PC-9 (cell line): ENCODE results near the gene STK40. TPM values are rescaled to one million over a fixed set of nuclear protein-coding genes. Genes with fewer than 3 reads are reported as not detected.

Experiments used
- BruUV-seq: library from RNA; stranded (reverse); fragments of 400-500 nt; replicated peaks from 2 replicates; lab custom pipeline; 2021; lab: Mats Ljungman, UMichigan
- CTCF ChIA-PET: fragments of 300-600 bp; sonication (Branson Sonifier 250); formaldehyde crosslinking; loops from one replicate; lab custom pipeline; 2022; ENCODE audit warnings: antibody characterized with exemption; lab: Charles Lee
- POLR2A ChIA-PET: fragments of 300-600 bp; sonication (Branson Sonifier 250); formaldehyde crosslinking; loops from one replicate; lab custom pipeline; 2022; ENCODE audit warnings: antibody characterized with exemption; ENCODE audit not compliant: unreplicated experiment; lab: Charles Lee
- DNase-seq, 2 experiments: peaks; one replicate each; pipeline versions ENCODE4 v3.0.0 to v3.0.0-alpha.2; 2015 to 2022; ENCODE audit warnings: mixed read lengths in 1 of 2
- H2AFZ ChIP-seq: fragments of 200-600 bp; sonication (generic); 2 replicates; pipeline ENCODE4 v1.8.1; 2017; ENCODE audit warnings: antibody characterized with exemption
- H3F3A ChIP-seq: fragments of 200-600 bp; sonication (generic); 2 replicates; pipeline ENCODE4 v1.8.1; 2017; ENCODE audit warnings: antibody characterized with exemption, mild to moderate bottlenecking, low read depth; ENCODE audit not compliant: insufficient read depth
- H3K27ac ChIP-seq: fragments of 200-600 bp; sonication (generic); 2 replicates; pipeline ENCODE4 v1.6.1; 2016; ENCODE audit warnings: mixed run types
- H3K27me3 ChIP-seq: fragments of 200-600 bp; sonication (generic); 2 replicates; pipeline ENCODE4 v1.6.1; 2016; ENCODE audit warnings: low read depth, mixed run types; ENCODE audit not compliant: insufficient read depth
- H3K36me3 ChIP-seq: fragments of 200-600 bp; sonication (generic); 2 replicates; pipeline ENCODE4 v1.6.1; 2016; ENCODE audit warnings: low read depth, mixed run types
- H3K4me1 ChIP-seq: fragments of 200-600 bp; sonication (generic); replicated peaks from 2 replicates; pipeline ENCODE4 v1.6.1; 2016; ENCODE audit warnings: mixed run types; ENCODE audit not compliant: insufficient read depth
- H3K4me2 ChIP-seq: fragments of 200-600 bp; sonication (generic); 2 replicates; pipeline ENCODE4 v1.6.1; 2017; ENCODE audit warnings: mixed run types
- H3K4me3 ChIP-seq: fragments of 200-600 bp; sonication (generic); 2 replicates; pipeline ENCODE4 v1.6.1; 2016; ENCODE audit warnings: mixed run types
- H3K79me2 ChIP-seq: fragments of 200-600 bp; sonication (generic); 2 replicates; pipeline ENCODE4 v1.6.1; 2017; ENCODE audit warnings: low read depth, mixed run types
- H3K9me2 ChIP-seq: fragments of 200-600 bp; sonication (generic); 2 replicates; pipeline ENCODE4 v1.8.1; 2017; ENCODE audit warnings: mild to moderate bottlenecking; ENCODE audit not compliant: insufficient read depth
- H3K9me3 ChIP-seq: fragments of 200-600 bp; sonication (generic); 2 replicates; pipeline ENCODE4 v1.8.1; 2016; ENCODE audit warnings: low read depth; ENCODE audit not compliant: insufficient read depth
- H4K20me1 ChIP-seq: fragments of 200-600 bp; sonication (generic); 2 replicates; pipeline ENCODE4 v1.8.1; 2017; ENCODE audit not compliant: insufficient read depth
- EZH2 ChIP-seq: fragments of 200-600 bp; sonication (generic); IDR thresholded peaks from 2 replicates; pipeline ENCODE4 v1.8.0; 2017; ENCODE audit warnings: antibody characterized with exemption, low read depth
- intact Hi-C: fragments of 100-400 bp; cut with micrococcal nuclease; formaldehyde crosslinking; loops from one replicate; pipeline ENCODE4 v1.10.0; 2022; ENCODE audit not compliant: unreplicated experiment
- total RNA-seq: library from RNA; stranded (reverse); gene quantifications from 2 replicates; pipeline ENCODE4 v1.2.3, GENCODE V29; 2021
- TF ChIP-seq, protein P1 (sequence below): fragments of 200-600 bp; sonication (generic); conservative IDR thresholded peaks from 2 replicates; pipeline ENCODE4 v1.6.1; 2017; ENCODE audit warnings: mixed run types, antibody characterized with exemption, mild to moderate bottlenecking, moderate library complexity

STK40 gene
- total RNA-seq, 1 experiment from 2014 or later = 59.2 TPM

DNA sequence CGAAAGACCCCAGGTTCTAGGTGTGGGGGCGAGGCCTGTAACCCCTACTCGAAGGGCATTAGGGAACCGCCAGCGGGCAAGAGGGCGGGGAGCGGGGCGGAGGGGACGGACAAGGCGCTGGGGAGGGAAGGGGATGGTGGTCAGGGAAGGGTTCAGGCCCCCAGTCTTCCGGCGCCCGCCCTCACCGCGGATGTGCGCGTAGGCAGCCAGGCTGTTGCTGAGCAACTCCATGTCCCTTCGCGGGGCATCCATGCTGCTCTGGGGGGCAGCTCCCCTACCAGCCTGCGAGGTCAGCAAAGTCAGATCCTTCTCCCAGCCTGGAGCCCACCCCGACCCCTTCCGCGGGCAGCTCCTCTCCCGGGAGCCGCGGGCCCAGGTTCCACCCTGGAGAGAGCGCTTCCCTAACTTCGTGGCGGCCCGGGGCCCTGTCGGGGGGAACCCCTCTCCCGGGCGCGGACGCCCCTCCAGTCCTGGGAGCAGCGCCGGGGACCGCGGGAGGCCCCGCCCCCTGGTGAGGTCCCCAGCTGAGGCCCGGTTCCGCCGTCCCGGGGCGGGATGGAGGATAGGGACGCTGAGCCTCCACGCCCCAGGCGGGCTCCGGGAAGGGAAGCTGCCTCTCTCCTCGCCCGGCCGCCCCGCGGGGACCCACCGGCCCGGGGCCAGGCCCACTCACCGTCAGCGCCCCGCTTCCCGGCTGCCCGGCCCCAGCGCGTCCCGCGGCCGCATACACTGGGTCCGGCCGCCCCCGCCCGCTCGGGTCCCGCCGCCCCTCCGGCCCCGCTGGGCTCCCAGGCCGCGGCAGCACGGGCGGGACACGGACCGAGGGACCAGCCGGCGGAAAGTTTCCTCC lies 62.7 kb downstream of the STK40 start:
- Histone ChIP-seq H3K9me3 (no peaks in the 10 kb centered on the region), H3K27me3 (no peaks in the 10 kb centered on the region), H3K4me1 (no peaks in the 10 kb centered on the region; the same call in 1 of the 2 replicates), H4K20me1 (no peaks in the 10 kb centered on the region; the same call in 1 of the 2 replicates), H3K79me2 (no peaks in the 10 kb centered on the region), H3F3A (no peaks in the 10 kb centered on the region; the same call in 1 of the 2 replicates), H3K36me3 (no peaks in the 10 kb centered on the region), H3K27ac (no peak overlapping the region), H2AFZ (no peak overlapping the region), H3K4me3 (peak overlapping the region; percentile 50; the same call in 1 of the 2 replicates), H3K9me2 (no peaks in the 10 kb centered on the region), H3K4me2 (peak overlapping the region; percentile 69)
- POLR2A ChIA-PET = no interaction called here
- no peak for TF ChIP-seq EZH2
- TF ChIP-seq, protein P1, sequence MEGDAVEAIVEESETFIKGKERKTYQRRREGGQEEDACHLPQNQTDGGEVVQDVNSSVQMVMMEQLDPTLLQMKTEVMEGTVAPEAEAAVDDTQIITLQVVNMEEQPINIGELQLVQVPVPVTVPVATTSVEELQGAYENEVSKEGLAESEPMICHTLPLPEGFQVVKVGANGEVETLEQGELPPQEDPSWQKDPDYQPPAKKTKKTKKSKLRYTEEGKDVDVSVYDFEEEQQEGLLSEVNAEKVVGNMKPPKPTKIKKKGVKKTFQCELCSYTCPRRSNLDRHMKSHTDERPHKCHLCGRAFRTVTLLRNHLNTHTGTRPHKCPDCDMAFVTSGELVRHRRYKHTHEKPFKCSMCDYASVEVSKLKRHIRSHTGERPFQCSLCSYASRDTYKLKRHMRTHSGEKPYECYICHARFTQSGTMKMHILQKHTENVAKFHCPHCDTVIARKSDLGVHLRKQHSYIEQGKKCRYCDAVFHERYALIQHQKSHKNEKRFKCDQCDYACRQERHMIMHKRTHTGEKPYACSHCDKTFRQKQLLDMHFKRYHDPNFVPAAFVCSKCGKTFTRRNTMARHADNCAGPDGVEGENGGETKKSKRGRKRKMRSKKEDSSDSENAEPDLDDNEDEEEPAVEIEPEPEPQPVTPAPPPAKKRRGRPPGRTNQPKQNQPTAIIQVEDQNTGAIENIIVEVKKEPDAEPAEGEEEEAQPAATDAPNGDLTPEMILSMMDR = no peak
- BruUV-seq = no TSS peak
- intact Hi-C loops = no loop called here
- CTCF ChIA-PET = no interaction called here
- DNase-seq = no peak

DNA sequence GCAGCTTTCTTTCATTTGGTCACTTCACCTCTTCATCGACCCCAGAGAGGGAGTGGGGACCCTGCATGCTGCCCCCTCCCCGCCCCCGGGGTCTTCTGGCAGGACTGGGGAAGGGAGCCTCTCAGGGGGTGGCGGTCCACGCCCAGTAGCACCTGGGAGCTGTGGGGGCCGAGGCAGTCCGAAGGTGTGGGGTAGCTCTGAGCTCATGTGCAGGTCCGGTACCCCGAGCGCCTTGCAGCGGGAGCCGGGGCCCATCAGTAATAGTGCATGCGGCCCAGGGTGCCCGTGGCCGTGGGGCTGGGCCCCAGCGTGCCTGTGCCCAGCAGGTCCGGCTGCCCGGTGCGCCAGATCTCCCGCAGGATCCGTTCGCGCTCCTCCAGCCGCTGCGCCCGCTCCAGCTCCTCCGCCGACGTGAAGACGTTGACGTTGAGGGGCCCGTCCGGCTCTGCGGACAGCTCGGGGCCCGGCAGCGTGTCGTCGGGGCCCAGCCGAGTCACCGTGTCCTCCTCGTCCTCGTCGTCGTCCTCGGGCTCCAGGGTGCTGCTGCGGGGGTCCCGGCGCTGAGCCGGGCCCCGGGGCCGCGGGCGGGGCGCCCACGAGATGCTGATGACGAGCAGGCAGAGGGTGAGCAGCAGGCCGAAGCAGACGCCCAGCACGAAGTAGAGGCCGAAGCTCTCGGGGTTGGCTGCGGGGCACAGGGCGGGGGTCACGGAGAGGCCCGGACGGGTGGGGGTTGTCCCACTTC lies 63.5 kb downstream of the STK40 start:
- CTCF ChIA-PET = no interaction called here
- Histone ChIP-seq H3K4me2 (no peak overlapping the region), H3K9me2 (no peaks in the 10 kb centered on the region), H3K27ac (no peak overlapping the region), H4K20me1 (no peaks in the 10 kb centered on the region), H3K4me3 (no peak overlapping the region), H3K36me3 (no peaks in the 10 kb centered on the region), H2AFZ (no peak overlapping the region), H3K4me1 (no peaks in the 10 kb centered on the region; the same call in 1 of the 2 replicates), H3K27me3 (no peaks in the 10 kb centered on the region), H3K9me3 (no peaks in the 10 kb centered on the region), H3F3A (peaks cover under 1% of the 10 kb centered on the region; the same call in 1 of the 2 replicates), H3K79me2 (no peaks in the 10 kb centered on the region)
- TF ChIP-seq, protein P1 = no peak
- no peak for TF ChIP-seq EZH2
- POLR2A ChIA-PET = no interaction called here
- BruUV-seq = no TSS peak
- DNase-seq = no peak
- intact Hi-C loops = no loop called here

DNA sequence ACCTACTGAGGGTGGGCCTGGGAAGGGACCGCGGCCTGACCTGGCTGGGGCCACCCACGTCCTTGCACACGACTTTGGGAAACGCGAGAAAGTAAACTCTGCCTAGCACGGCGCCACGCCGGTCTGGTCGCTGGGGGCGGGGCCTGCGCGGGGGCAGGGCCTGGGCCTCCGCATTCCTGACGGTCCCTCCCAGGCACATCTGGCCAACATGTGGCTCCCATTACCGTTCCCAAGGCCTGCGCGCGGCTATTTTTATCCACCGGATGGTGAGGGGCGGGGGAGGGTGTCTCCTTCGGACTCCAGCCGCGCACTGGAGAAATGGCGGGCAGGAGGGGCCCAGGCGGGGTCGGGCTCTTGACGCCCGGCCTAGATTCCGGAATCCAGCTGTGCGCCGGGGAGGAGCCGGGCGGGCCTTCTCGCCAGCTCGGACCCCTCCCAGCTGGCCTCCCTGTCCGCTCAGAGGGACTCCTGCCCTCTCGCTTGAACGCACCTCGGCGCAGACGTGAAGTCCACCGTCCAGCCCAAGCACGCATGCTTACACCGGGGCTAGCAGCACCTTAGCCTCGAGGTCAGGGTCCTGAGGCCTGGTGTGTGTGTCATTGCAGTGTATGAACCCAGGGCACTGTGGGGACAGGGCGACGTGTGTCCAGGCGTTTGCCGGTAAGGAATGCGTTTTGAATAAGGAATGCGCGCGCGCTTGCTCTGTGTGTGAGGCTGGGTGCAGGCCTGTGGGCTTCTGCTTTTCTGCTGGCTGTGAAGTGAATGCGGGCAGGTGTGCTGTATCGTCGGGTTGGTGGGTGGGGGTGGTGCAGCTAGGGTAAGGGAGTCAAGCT lies 64.4 kb downstream of the STK40 start:
- Histone ChIP-seq H3F3A (peaks cover 7% of the 10 kb centered on the region), H3K4me1 (no peaks in the 10 kb centered on the region; the same call in 1 of the 2 replicates), H3K27ac (no peak overlapping the region), H4K20me1 (no peaks in the 10 kb centered on the region), H3K27me3 (no peaks in the 10 kb centered on the region), H2AFZ (no peak overlapping the region), H3K4me3 (no peak overlapping the region), H3K9me2 (no peaks in the 10 kb centered on the region), H3K9me3 (no peaks in the 10 kb centered on the region), H3K36me3 (no peaks in the 10 kb centered on the region), H3K4me2 (no peak overlapping the region), H3K79me2 (no peaks in the 10 kb centered on the region)
- TSS peak; percentile 24 for BruUV-seq
- TF ChIP-seq, protein P1 = no peak
- TF ChIP-seq EZH2 = no peak
- DNase-seq = no peak
- ChIA-PET CTCF (no interaction called here), POLR2A (no interaction called here)
- intact Hi-C loops = no loop called here
